Uterus (tissue), 2 donors: Measurements from ENCODE around the gene RAB3IL1.

ENCODE experiments used
- POLR2A ChIP-seq, 2 donors: fragments of 450-650 bp; IDR thresholded peaks; one replicate each; pipeline ENCODE4 v1.6.1; 2016; ENCODE audit warnings: antibody characterized with exemption in 2 of 2, mild to moderate bottlenecking in 1 of 2, moderate library complexity in 1 of 2
- TF ChIP-seq, protein P1 (sequence below), 4 experiments: fragments of 200-600 bp in 2 of 4; fragments of 450-650 bp in 2 of 4; sonication (generic) in 2 of 4; IDR thresholded peaks; one replicate each; pipeline ENCODE4 v1.5.1; 2016 to 2019; ENCODE audit warnings: antibody characterized with exemption in 4 of 4, mild to moderate bottlenecking in 2 of 4, moderate library complexity in 1 of 4

DNA sequence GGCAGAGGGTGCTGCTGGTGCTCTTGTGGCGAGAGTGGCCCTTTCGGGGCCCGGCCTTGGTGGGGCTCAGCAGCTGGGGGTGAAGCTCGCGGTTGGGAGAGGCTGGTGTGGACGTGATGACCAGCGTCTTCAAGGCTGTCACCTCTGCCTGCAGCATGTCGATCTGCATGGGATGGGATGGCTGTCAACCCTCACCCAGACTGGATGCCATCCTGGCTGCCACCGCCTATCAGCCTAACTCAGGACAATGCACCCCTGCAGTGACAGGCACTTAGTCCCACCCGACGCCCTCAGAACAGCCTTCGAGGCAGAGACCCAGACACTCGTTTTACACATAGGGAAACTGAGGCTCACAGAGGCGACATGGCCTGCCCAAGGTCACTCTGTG is 10.8 kb downstream of the RAB3IL1 start:
- TF ChIP-seq, protein P1, sequence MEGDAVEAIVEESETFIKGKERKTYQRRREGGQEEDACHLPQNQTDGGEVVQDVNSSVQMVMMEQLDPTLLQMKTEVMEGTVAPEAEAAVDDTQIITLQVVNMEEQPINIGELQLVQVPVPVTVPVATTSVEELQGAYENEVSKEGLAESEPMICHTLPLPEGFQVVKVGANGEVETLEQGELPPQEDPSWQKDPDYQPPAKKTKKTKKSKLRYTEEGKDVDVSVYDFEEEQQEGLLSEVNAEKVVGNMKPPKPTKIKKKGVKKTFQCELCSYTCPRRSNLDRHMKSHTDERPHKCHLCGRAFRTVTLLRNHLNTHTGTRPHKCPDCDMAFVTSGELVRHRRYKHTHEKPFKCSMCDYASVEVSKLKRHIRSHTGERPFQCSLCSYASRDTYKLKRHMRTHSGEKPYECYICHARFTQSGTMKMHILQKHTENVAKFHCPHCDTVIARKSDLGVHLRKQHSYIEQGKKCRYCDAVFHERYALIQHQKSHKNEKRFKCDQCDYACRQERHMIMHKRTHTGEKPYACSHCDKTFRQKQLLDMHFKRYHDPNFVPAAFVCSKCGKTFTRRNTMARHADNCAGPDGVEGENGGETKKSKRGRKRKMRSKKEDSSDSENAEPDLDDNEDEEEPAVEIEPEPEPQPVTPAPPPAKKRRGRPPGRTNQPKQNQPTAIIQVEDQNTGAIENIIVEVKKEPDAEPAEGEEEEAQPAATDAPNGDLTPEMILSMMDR (IDR thresholded peaks at IDR 0.05): no peak
- no peak for TF ChIP-seq POLR2A (IDR thresholded peaks at IDR 0.05)
